Activated T-cell treated with anti-CD3 and anti-CD28 coated beads, Interleukin-2, amount 50 U/mL, for 24 hours (primary cell): ENCODE measurements around the gene NHSL2.

Experiments used
- DNase-seq: peaks from one replicate; pipeline ENCODE4 v3.0.0-alpha.2; 2020
- H3K27ac Mint-ChIP-seq: 2 replicates; pipeline ENCODE4 v1.8.0; 2020; ENCODE audit warnings: mild to moderate bottlenecking, mixed read lengths
- H3K27me3 Mint-ChIP-seq: 2 replicates; pipeline ENCODE4 v1.8.0; 2020; ENCODE audit warnings: mixed read lengths
- H3K36me3 Mint-ChIP-seq: 2 replicates; pipeline ENCODE4 v1.8.0; 2020; ENCODE audit warnings: low read depth, mixed read lengths
- H3K4me1 Mint-ChIP-seq: 2 replicates; pipeline ENCODE4 v1.8.0; 2020; ENCODE audit warnings: low read depth, mixed read lengths
- H3K4me3 Mint-ChIP-seq: 2 replicates; pipeline ENCODE4 v1.8.0; 2020; ENCODE audit warnings: mild to moderate bottlenecking, moderate library complexity, mixed read lengths
- H3K9me3 Mint-ChIP-seq: 2 replicates; pipeline ENCODE4 v1.8.0; 2020; ENCODE audit warnings: mixed read lengths

The NHSL2 gene

DNA sequence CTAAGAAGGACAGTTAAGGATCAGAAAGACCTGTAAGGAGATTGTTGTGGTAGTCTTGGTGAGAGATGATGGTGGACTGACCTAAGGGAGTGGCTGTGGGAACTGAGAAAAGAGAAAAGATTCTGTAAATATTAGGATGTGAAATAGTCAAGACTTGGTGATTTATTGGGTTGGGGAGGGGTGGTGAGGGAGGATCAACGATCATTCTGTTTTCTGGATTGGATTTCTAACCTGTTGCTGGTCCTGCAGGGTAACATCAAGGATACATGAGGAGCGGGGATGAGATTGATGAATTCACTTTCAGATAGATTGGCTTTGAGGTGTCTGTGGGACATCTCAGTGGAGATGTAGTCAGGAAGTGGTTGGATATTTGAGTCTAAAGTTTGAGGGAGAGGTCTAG lies 272.3 kb downstream of the NHSL2 start:
- Mint-ChIP-seq H3K4me3 (no peak overlapping the region), H3K27ac (no peak overlapping the region), H3K4me1 (peaks cover 14% of the 10 kb centered on the region), H3K9me3 (no peaks in the 10 kb centered on the region), H3K36me3 (peaks cover 19% of the 10 kb centered on the region), H3K27me3 (peaks cover 11% of the 10 kb centered on the region)
- no peak for DNase-seq

DNA sequence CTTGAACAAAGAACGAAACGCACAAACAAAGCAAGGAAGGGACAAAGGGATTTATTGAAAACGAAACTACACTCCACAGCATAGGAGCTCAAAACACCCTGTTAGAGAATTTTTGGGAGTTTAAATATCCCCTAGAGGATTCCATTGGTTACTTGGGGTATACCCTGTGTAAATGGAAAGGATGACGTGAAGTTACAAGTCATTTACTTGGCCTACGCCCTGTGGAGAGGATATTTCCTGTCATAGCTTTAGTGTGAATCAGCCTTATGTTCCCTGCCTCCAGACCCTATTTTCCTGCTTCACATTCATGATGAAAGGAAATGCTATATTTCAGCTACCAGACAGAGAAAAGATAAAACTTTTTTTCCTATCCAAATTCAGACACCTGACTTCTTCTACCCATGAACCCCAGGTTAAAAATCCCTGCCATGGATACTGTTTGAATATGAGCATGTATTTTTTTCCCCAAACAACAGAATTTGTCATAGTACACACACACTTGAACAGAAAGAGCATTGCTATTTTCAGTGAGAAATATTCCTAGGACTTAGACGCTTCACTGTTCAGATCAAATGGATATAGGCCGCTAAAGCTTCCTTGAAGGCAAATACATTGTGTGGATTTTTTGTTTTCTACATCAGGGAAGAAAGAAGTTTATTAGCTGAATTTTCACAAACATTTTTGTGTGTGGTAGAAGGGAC lies 291.3 kb downstream of the NHSL2 start:
- no peak for DNase-seq
- H3K27ac Mint-ChIP-seq, result no peak overlapping the region
- peaks cover 8% of the 10 kb centered on the region for H3K4me1 Mint-ChIP-seq
- peaks cover 7% of the 10 kb centered on the region for H3K27me3 Mint-ChIP-seq
- no peaks in the 10 kb centered on the region for H3K9me3 Mint-ChIP-seq
- H3K36me3 Mint-ChIP-seq, result peaks cover 42% of the 10 kb centered on the region
- no peak overlapping the region for H3K4me3 Mint-ChIP-seq
